ENCODE results near the gene FERMT1.

GRCh38 chr20:6074145-6074561, 48.7 kb downstream of the FERMT1 start:
- TF ChIP-seq, protein P1, sequence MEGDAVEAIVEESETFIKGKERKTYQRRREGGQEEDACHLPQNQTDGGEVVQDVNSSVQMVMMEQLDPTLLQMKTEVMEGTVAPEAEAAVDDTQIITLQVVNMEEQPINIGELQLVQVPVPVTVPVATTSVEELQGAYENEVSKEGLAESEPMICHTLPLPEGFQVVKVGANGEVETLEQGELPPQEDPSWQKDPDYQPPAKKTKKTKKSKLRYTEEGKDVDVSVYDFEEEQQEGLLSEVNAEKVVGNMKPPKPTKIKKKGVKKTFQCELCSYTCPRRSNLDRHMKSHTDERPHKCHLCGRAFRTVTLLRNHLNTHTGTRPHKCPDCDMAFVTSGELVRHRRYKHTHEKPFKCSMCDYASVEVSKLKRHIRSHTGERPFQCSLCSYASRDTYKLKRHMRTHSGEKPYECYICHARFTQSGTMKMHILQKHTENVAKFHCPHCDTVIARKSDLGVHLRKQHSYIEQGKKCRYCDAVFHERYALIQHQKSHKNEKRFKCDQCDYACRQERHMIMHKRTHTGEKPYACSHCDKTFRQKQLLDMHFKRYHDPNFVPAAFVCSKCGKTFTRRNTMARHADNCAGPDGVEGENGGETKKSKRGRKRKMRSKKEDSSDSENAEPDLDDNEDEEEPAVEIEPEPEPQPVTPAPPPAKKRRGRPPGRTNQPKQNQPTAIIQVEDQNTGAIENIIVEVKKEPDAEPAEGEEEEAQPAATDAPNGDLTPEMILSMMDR (IDR thresholded peaks at IDR 0.05) = no peak
- TF ChIP-seq POLR2A (IDR thresholded peaks at IDR 0.05) = no peak
